Measurements from ENCODE around the gene RBM44.

RBM44 gene

GRCh38 chr2:237878321-237879057, 79.9 kb downstream of the RBM44 start:
- Histone ChIP-seq H3K27ac (ENCODE audit: low read depth, low read length) (peak overlapping the region; percentile 76), H3K9ac (ENCODE audit: low read length) (no peak overlapping the region), H3K4me3 (ENCODE audit: low read length) (no peak overlapping the region), H3K36me3 (ENCODE audit: control insufficient read depth, insufficient read depth, low read length) (no peaks in the 10 kb centered on the region), H3K4me1 (ENCODE audit: control insufficient read depth, insufficient read depth, low read length) (peaks cover 43% of the 10 kb centered on the region), H3K27me3 (ENCODE audit: control insufficient read depth, insufficient read depth, low read length) (no peaks in the 10 kb centered on the region)

GRCh38 chr2:237879058-237879430, 80.5 kb downstream of the RBM44 start:
- Histone ChIP-seq H3K27me3 (ENCODE audit: control insufficient read depth, insufficient read depth, low read length) (no peaks in the 10 kb centered on the region), H3K36me3 (ENCODE audit: control insufficient read depth, insufficient read depth, low read length) (no peaks in the 10 kb centered on the region), H3K9ac (ENCODE audit: low read length) (no peak overlapping the region), H3K27ac (ENCODE audit: low read depth, low read length) (peak overlapping the region; percentile 76), H3K4me1 (ENCODE audit: control insufficient read depth, insufficient read depth, low read length) (peaks cover 42% of the 10 kb centered on the region), H3K4me3 (ENCODE audit: low read length) (no peak overlapping the region)

- Histone ChIP-seq H3K27ac (ENCODE audit: low read depth, low read length) (peak overlapping the region; percentile 10), H3K4me3 (ENCODE audit: low read length) (no peak overlapping the region)
Observed at GRCh38 chr2:237879991-237880560, 81.5 kb downstream of the RBM44 start.

GRCh38 chr2:237882510-237883481, 84.2 kb downstream of the RBM44 start:
- no peak overlapping the region for H3K9ac ChIP-seq (ENCODE audit: low read length)

More at GRCh38 chr2:237879991-237880560, 81.5 kb downstream of the RBM44 start:
- Histone ChIP-seq H3K27me3 (ENCODE audit: control insufficient read depth, insufficient read depth, low read length) (no peaks in the 10 kb centered on the region), H3K9ac (ENCODE audit: low read length) (no peak overlapping the region), H3K36me3 (ENCODE audit: control insufficient read depth, insufficient read depth, low read length) (no peaks in the 10 kb centered on the region), H3K4me1 (ENCODE audit: control insufficient read depth, insufficient read depth, low read length) (peaks cover 39% of the 10 kb centered on the region)

GRCh38 chr2:237883951-237884446, 85.4 kb downstream of the RBM44 start:
- Histone ChIP-seq H3K27me3 (ENCODE audit: control insufficient read depth, insufficient read depth, low read length) (no peaks in the 10 kb centered on the region), H3K27ac (ENCODE audit: low read depth, low read length) (peak overlapping the region; percentile 99), H3K9ac (ENCODE audit: low read length) (no peak overlapping the region), H3K4me3 (ENCODE audit: low read length) (no peak overlapping the region), H3K4me1 (ENCODE audit: control insufficient read depth, insufficient read depth, low read length) (peaks cover 45% of the 10 kb centered on the region), H3K36me3 (ENCODE audit: control insufficient read depth, insufficient read depth, low read length) (no peaks in the 10 kb centered on the region)

More at GRCh38 chr2:237882510-237883481, 84.2 kb downstream of the RBM44 start:
- no peaks in the 10 kb centered on the region for H3K36me3 ChIP-seq (ENCODE audit: control insufficient read depth, insufficient read depth, low read length)
- H3K4me3 ChIP-seq (ENCODE audit: low read length), result no peak overlapping the region
- peak overlapping the region; percentile 99 for H3K27ac ChIP-seq (ENCODE audit: low read depth, low read length)
- no peaks in the 10 kb centered on the region for H3K27me3 ChIP-seq (ENCODE audit: control insufficient read depth, insufficient read depth, low read length)
- peaks cover 46% of the 10 kb centered on the region for H3K4me1 ChIP-seq (ENCODE audit: control insufficient read depth, insufficient read depth, low read length)

- H3K4me1 ChIP-seq (ENCODE audit: control insufficient read depth, insufficient read depth, low read length), result peaks cover 46% of the 10 kb centered on the region
- H3K27ac ChIP-seq (ENCODE audit: low read depth, low read length), result peak overlapping the region; percentile 99
Observed at GRCh38 chr2:237884681-237885080, 86.1 kb downstream of the RBM44 start.

GRCh38 chr2:237885111-237885930, 86.7 kb downstream of the RBM44 start:
- Histone ChIP-seq H3K4me1 (ENCODE audit: control insufficient read depth, insufficient read depth, low read length) (peaks cover 46% of the 10 kb centered on the region), H3K36me3 (ENCODE audit: control insufficient read depth, insufficient read depth, low read length) (no peaks in the 10 kb centered on the region), H3K27me3 (ENCODE audit: control insufficient read depth, insufficient read depth, low read length) (no peaks in the 10 kb centered on the region), H3K27ac (ENCODE audit: low read depth, low read length) (peak overlapping the region; percentile 99), H3K4me3 (ENCODE audit: low read length) (no peak overlapping the region), H3K9ac (ENCODE audit: low read length) (no peak overlapping the region)

More at GRCh38 chr2:237884681-237885080, 86.1 kb downstream of the RBM44 start:
- Histone ChIP-seq H3K4me3 (ENCODE audit: low read length) (no peak overlapping the region), H3K36me3 (ENCODE audit: control insufficient read depth, insufficient read depth, low read length) (no peaks in the 10 kb centered on the region), H3K27me3 (ENCODE audit: control insufficient read depth, insufficient read depth, low read length) (no peaks in the 10 kb centered on the region), H3K9ac (ENCODE audit: low read length) (no peak overlapping the region)

- Histone ChIP-seq H3K9ac (ENCODE audit: low read length) (peak overlapping the region; percentile 25), H3K4me1 (ENCODE audit: control insufficient read depth, insufficient read depth, low read length) (peaks cover 46% of the 10 kb centered on the region), H3K36me3 (ENCODE audit: control insufficient read depth, insufficient read depth, low read length) (no peaks in the 10 kb centered on the region), H3K4me3 (ENCODE audit: low read length) (peak overlapping the region; percentile 31), H3K27me3 (ENCODE audit: control insufficient read depth, insufficient read depth, low read length) (no peaks in the 10 kb centered on the region), H3K27ac (ENCODE audit: low read depth, low read length) (peak overlapping the region; percentile 99)
Observed at GRCh38 chr2:237885931-237886684, 87.5 kb downstream of the RBM44 start.

- H3K36me3 ChIP-seq (ENCODE audit: control insufficient read depth, insufficient read depth, low read length), result no peaks in the 10 kb centered on the region
- H3K9ac ChIP-seq (ENCODE audit: low read length), result peak overlapping the region; percentile 32
- peaks cover 46% of the 10 kb centered on the region for H3K4me1 ChIP-seq (ENCODE audit: control insufficient read depth, insufficient read depth, low read length)
- H3K27ac ChIP-seq (ENCODE audit: low read depth, low read length), result peak overlapping the region; percentile 99
- no peak overlapping the region for H3K4me3 ChIP-seq (ENCODE audit: low read length)
- H3K27me3 ChIP-seq (ENCODE audit: control insufficient read depth, insufficient read depth, low read length), result no peaks in the 10 kb centered on the region
Observed at GRCh38 chr2:237886685-237887481, 88.3 kb downstream of the RBM44 start.

GRCh38 chr2:237888389-237888788, 89.8 kb downstream of the RBM44 start:
- H3K27ac ChIP-seq (ENCODE audit: low read depth, low read length), result peak overlapping the region; percentile 97
- H3K4me3 ChIP-seq (ENCODE audit: low read length), result no peak overlapping the region
- peaks cover 45% of the 10 kb centered on the region for H3K4me1 ChIP-seq (ENCODE audit: control insufficient read depth, insufficient read depth, low read length)
- no peaks in the 10 kb centered on the region for H3K27me3 ChIP-seq (ENCODE audit: control insufficient read depth, insufficient read depth, low read length)
- no peak overlapping the region for H3K9ac ChIP-seq (ENCODE audit: low read length)
- H3K36me3 ChIP-seq (ENCODE audit: control insufficient read depth, insufficient read depth, low read length), result no peaks in the 10 kb centered on the region

All from rectal smooth muscle tissue (tissue), 1 donor.